Effector memory CD4-positive, alpha-beta T cell (primary cell): ENCODE data around the gene ADAM22.

Experiments
- DNase-seq, 3 donors: peaks; one replicate each; pipeline ENCODE4 v3.0.0-alpha.2; 2020
- H3K27ac ChIP-seq: 2 replicates; pipeline ENCODE4 v1.7.0; 2013; ENCODE audit warnings: mild to moderate bottlenecking, low read length, moderate library complexity; ENCODE audit not compliant: insufficient read depth, poor library complexity, severe bottlenecking
- H3K27me3 ChIP-seq: replicated peaks from 2 replicates; pipeline ENCODE4 v1.7.0; 2013; ENCODE audit warnings: mild to moderate bottlenecking, low read length; ENCODE audit not compliant: insufficient read depth, control insufficient read depth, poor library complexity, severe bottlenecking
- H3K36me3 ChIP-seq: 2 replicates; pipeline ENCODE4 v1.7.0; 2013; ENCODE audit warnings: mild to moderate bottlenecking, low read length, moderate library complexity; ENCODE audit not compliant: control insufficient read depth, insufficient read depth
- H3K4me1 ChIP-seq: 2 replicates; pipeline ENCODE4 v1.7.0; 2013; ENCODE audit warnings: low read length, mild to moderate bottlenecking; ENCODE audit not compliant: control insufficient read depth, insufficient read depth, poor library complexity, severe bottlenecking
- H3K4me3 ChIP-seq: 2 replicates; pipeline ENCODE4 v1.7.0; 2013; ENCODE audit warnings: low read length, low read depth, mild to moderate bottlenecking; ENCODE audit not compliant: insufficient read depth, poor library complexity, severe bottlenecking
- H3K9me3 ChIP-seq: 2 replicates; pipeline ENCODE4 v1.7.0; 2013; ENCODE audit warnings: mild to moderate bottlenecking, low read length, moderate library complexity; ENCODE audit not compliant: control insufficient read depth

Gene ADAM22

GRCh38 chr7:88062238-88062637, 128.2 kb downstream of the ADAM22 start:
- no peak for DNase-seq
- Histone ChIP-seq H3K9me3 (no peaks in the 10 kb centered on the region), H3K27ac (no peak overlapping the region), H3K36me3 (no peaks in the 10 kb centered on the region), H3K4me1 (no peaks in the 10 kb centered on the region), H3K4me3 (no peak overlapping the region), H3K27me3 (no peaks in the 10 kb centered on the region)

GRCh38 chr7:88069093-88069492, 135.0 kb downstream of the ADAM22 start:
- Histone ChIP-seq H3K9me3 (no peaks in the 10 kb centered on the region), H3K36me3 (no peaks in the 10 kb centered on the region), H3K27ac (no peak overlapping the region), H3K27me3 (no peaks in the 10 kb centered on the region), H3K4me1 (no peaks in the 10 kb centered on the region), H3K4me3 (no peak overlapping the region)
- DNase-seq: no peak

- no peaks in the 10 kb centered on the region for H3K27me3 ChIP-seq
- no peak for DNase-seq
- no peaks in the 10 kb centered on the region for H3K4me1 ChIP-seq
- H3K36me3 ChIP-seq: no peaks in the 10 kb centered on the region
- no peak overlapping the region for H3K4me3 ChIP-seq
- no peak overlapping the region for H3K27ac ChIP-seq
- H3K9me3 ChIP-seq: no peaks in the 10 kb centered on the region
These were observed 138.1 kb downstream of the ADAM22 start for GRCh38 chr7:88071994-88072714.

- no peaks in the 10 kb centered on the region for H3K27me3 ChIP-seq
- no peak for DNase-seq
- no peaks in the 10 kb centered on the region for H3K9me3 ChIP-seq
- no peak overlapping the region for H3K27ac ChIP-seq
- H3K4me3 ChIP-seq: no peak overlapping the region
- H3K4me1 ChIP-seq: no peaks in the 10 kb centered on the region
- H3K36me3 ChIP-seq: no peaks in the 10 kb centered on the region
These were observed 138.6 kb downstream of the ADAM22 start for GRCh38 chr7:88072715-88073055.

GRCh38 chr7:88073626-88074025, 139.6 kb downstream of the ADAM22 start:
- no peaks in the 10 kb centered on the region for H3K9me3 ChIP-seq
- H3K27ac ChIP-seq: no peak overlapping the region
- no peaks in the 10 kb centered on the region for H3K36me3 ChIP-seq
- DNase-seq: no peak
- no peak overlapping the region for H3K4me3 ChIP-seq
- H3K4me1 ChIP-seq: no peaks in the 10 kb centered on the region
- no peaks in the 10 kb centered on the region for H3K27me3 ChIP-seq

GRCh38 chr7:88075216-88075615, 141.2 kb downstream of the ADAM22 start:
- no peaks in the 10 kb centered on the region for H3K27me3 ChIP-seq
- DNase-seq: no peak
- no peak overlapping the region for H3K4me3 ChIP-seq
- no peaks in the 10 kb centered on the region for H3K36me3 ChIP-seq
- no peaks in the 10 kb centered on the region for H3K4me1 ChIP-seq
- H3K9me3 ChIP-seq: no peaks in the 10 kb centered on the region
- no peak overlapping the region for H3K27ac ChIP-seq

- no peaks in the 10 kb centered on the region for H3K9me3 ChIP-seq
- no peaks in the 10 kb centered on the region for H3K36me3 ChIP-seq
- DNase-seq: no peak
- no peaks in the 10 kb centered on the region for H3K27me3 ChIP-seq
- no peak overlapping the region for H3K27ac ChIP-seq
- no peaks in the 10 kb centered on the region for H3K4me1 ChIP-seq
- H3K4me3 ChIP-seq: no peak overlapping the region
These were observed 149.8 kb downstream of the ADAM22 start for GRCh38 chr7:88083883-88084282.

- Histone ChIP-seq H3K27ac (no peak overlapping the region), H3K27me3 (no peaks in the 10 kb centered on the region), H3K9me3 (no peaks in the 10 kb centered on the region), H3K4me3 (no peak overlapping the region), H3K36me3 (no peaks in the 10 kb centered on the region), H3K4me1 (no peaks in the 10 kb centered on the region)
- no peak for DNase-seq
These were observed 155.5 kb downstream of the ADAM22 start for GRCh38 chr7:88089561-88089960.

GRCh38 chr7:88090240-88090639, 156.2 kb downstream of the ADAM22 start:
- no peak for DNase-seq
- H3K36me3 ChIP-seq: no peaks in the 10 kb centered on the region
- H3K4me1 ChIP-seq: no peaks in the 10 kb centered on the region
- no peak overlapping the region for H3K27ac ChIP-seq
- H3K27me3 ChIP-seq: no peaks in the 10 kb centered on the region
- no peak overlapping the region for H3K4me3 ChIP-seq
- H3K9me3 ChIP-seq: no peaks in the 10 kb centered on the region

- no peaks in the 10 kb centered on the region for H3K9me3 ChIP-seq
- H3K36me3 ChIP-seq: no peaks in the 10 kb centered on the region
- no peak overlapping the region for H3K4me3 ChIP-seq
- no peak for DNase-seq
- no peak overlapping the region for H3K27ac ChIP-seq
- H3K27me3 ChIP-seq: no peaks in the 10 kb centered on the region
- no peaks in the 10 kb centered on the region for H3K4me1 ChIP-seq
These were observed 156.6 kb downstream of the ADAM22 start for GRCh38 chr7:88090671-88091070.
